Activated CD4-positive, CD25-positive, alpha-beta regulatory T cell treated with anti-CD3 and anti-CD28 coated beads, Interleukin-2, amount 50 U/mL, for 16 hours (primary cell): ENCODE measurements around the gene MYBPC2.

Source experiments
- DNase-seq: peaks from one replicate; pipeline ENCODE4 v3.0.0-alpha.2; 2020; ENCODE audit warnings: low read depth, low spot score

Gene MYBPC2

GRCh38 chr19:50515168-50515561 lies 82.5 kb downstream of the MYBPC2 start:
- no peak for DNase-seq
